Measurements from ENCODE around the gene NOL3. TPM values are rescaled to one million over a fixed set of nuclear protein-coding genes. Genes with fewer than 3 reads are reported as not detected.
A peak's percentile ranks its signal among the peaks of the same experiment; 100 is the strongest.

Gene NOL3
- total and polyA plus RNA-seq, 9 donors: 14.7 to 44.7 (median 22.1) TPM

- no peak for DNase-seq
- Histone ChIP-seq H3K4me1 (ENCODE audit: control insufficient read depth, insufficient read depth, low read length) (peaks cover 7% of the 10 kb centered on the region), H3K9me3 (replicated peaks; ENCODE audit: control insufficient read depth, low read depth, low read length) (no peaks in the 10 kb centered on the region), H3K36me3 (ENCODE audit: control insufficient read depth, insufficient read depth, low read length) (peaks cover 11% of the 10 kb centered on the region), H3K4me3 (ENCODE audit: low read length) (no peak overlapping the region), H3K27ac (ENCODE audit: low read length) (no peak overlapping the region), H3K27me3 (ENCODE audit: control insufficient read depth, insufficient read depth, low read length) (no peaks in the 10 kb centered on the region)
- 64% methylated on average over 5 of the region's 5 CpGs for WGBS (ENCODE audit: insufficient coverage)
These were observed 45.4 kb downstream of the NOL3 start for GRCh38 chr16:67215706-67216105.

DNA sequence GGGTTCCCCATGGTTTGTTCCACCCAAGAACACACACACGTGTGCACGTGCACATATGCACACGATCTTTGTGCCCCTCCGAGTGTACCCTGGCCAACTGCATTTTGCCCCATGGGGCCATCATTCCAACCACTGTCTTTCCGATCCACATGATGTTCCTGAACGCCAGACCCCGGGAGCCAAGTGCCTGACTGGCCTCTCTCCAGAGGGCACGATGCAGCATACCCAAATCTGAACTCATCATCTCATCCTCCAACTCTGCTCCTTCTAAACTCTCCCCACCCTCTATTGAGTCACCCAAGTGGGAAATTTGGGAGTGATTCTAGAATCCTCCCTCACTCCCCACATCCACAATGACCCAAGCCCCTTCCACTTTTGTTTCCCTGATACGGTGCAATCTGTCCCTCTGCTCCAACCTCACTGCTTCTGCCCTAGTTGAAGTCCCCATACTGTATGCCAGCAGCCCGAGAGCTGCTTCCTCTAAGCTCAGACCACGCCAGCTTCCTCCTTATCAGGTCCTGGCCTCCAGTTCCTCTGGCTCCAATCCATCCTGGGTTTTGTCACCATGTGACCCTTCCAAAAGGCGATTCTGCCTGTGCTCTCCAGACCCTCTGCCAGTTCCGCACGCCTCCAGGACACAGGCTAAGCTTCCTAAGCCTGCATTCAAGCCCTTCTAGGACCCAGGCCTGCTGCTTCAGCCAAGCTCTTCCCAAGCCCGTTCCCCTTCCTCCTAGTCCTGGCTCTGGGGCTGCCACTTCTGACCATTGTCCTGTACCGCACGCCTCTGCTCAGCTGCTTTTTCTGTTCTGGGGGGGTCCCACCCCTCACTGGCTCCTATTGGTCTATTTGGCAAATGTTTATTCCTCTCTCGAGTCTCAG is 46.5 kb downstream of the NOL3 start:
- Histone ChIP-seq H3K4me1 (ENCODE audit: control insufficient read depth, insufficient read depth, low read length) (peaks cover 7% of the 10 kb centered on the region), H3K27me3 (ENCODE audit: control insufficient read depth, insufficient read depth, low read length) (no peaks in the 10 kb centered on the region), H3K27ac (ENCODE audit: low read length) (no peak overlapping the region), H3K9me3 (replicated peaks; ENCODE audit: control insufficient read depth, low read depth, low read length) (no peaks in the 10 kb centered on the region), H3K4me3 (ENCODE audit: low read length) (no peak overlapping the region), H3K36me3 (ENCODE audit: control insufficient read depth, insufficient read depth, low read length) (peaks cover 6% of the 10 kb centered on the region)
- peak; percentile 42 for DNase-seq
- WGBS (ENCODE audit: insufficient coverage): 72% methylated on average over 15 of the region's 18 CpGs

DNA sequence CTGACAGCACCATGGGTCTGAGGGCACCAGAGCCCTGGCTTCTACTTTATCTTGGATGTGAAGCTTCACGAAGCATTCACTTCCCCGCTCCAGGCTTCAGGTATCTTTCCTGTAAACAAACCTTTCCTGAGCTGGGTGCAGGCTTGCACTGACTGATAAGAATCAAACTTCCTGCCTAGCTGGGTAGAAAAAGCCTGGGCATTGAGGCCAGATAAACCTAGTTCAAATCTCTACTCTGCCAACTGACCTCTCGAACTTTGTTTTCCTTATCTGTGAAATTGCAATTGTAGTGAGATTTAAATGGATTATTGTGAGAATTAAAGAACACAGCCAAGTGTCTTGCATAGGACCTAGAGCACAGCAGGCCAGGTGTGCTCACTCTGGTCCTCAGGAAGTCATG is 53.7 kb downstream of the NOL3 start:
- WGBS (ENCODE audit: insufficient coverage): 79% methylated on average over 2 of the region's 3 CpGs
- H3K9me3 ChIP-seq (replicated peaks; ENCODE audit: control insufficient read depth, low read depth, low read length): no peaks in the 10 kb centered on the region
- no peak overlapping the region for H3K4me3 ChIP-seq (ENCODE audit: low read length)
- no peak for DNase-seq
- no peak overlapping the region for H3K27ac ChIP-seq (ENCODE audit: low read length)
- H3K36me3 ChIP-seq (ENCODE audit: control insufficient read depth, insufficient read depth, low read length): peaks cover 12% of the 10 kb centered on the region
- H3K27me3 ChIP-seq (ENCODE audit: control insufficient read depth, insufficient read depth, low read length): no peaks in the 10 kb centered on the region
- H3K4me1 ChIP-seq (ENCODE audit: control insufficient read depth, insufficient read depth, low read length): peaks cover 23% of the 10 kb centered on the region

Other genes starting within 250 kb of the NOL3 start
- 7.3 TPM for gene RRAD, start 245.0 kb upstream of the NOL3 start, total RNA-seq
- gene RRAD, start 245.0 kb upstream of the NOL3 start, polyA plus RNA-seq (ENCODE audit: insufficient read depth in 1 of 8, insufficient read length in 8 of 8, low replicate concordance in 1 of 8): 10 to 100 TPM in 3 of 8 donors, 1 to 10 TPM in 5; 6.0 to 10.7 (median 9.1) TPM
- gene CIAO2B, start 236.1 kb upstream of the NOL3 start, total RNA-seq: 115 TPM
- 100 to 1,000 TPM in 1 of 8 donors, 10 to 100 TPM in 7; 89.1 to 111 (median 94.2) TPM for gene CIAO2B, start 236.1 kb upstream of the NOL3 start, polyA plus RNA-seq (ENCODE audit: insufficient read depth in 1 of 8, insufficient read length in 8 of 8, low replicate concordance in 1 of 8)
- 26.1 TPM for gene CES2, start 235.0 kb upstream of the NOL3 start, total RNA-seq
- gene CES2, start 235.0 kb upstream of the NOL3 start, polyA plus RNA-seq (ENCODE audit: insufficient read depth in 1 of 8, insufficient read length in 8 of 8, low replicate concordance in 1 of 8): 10 to 100 TPM; 27.2 to 36.2 (median 31.4) TPM
- 0.22 TPM for gene CES3, start 209.3 kb upstream of the NOL3 start, total RNA-seq
- gene CES3, start 209.3 kb upstream of the NOL3 start, polyA plus RNA-seq (ENCODE audit: insufficient read depth in 1 of 8, insufficient read length in 8 of 8, low replicate concordance in 1 of 8): 1 to 10 TPM in 1 of 8 donors, under 1 TPM in 7; 0.05 to 1.3 (median 0.34) TPM
- gene CES4A, start 181.9 kb upstream of the NOL3 start, total RNA-seq: 2.4 TPM
- 1 to 10 TPM; 1.5 to 5.3 (median 3.2) TPM for gene CES4A, start 181.9 kb upstream of the NOL3 start, polyA plus RNA-seq (ENCODE audit: insufficient read depth in 1 of 8, insufficient read length in 8 of 8, low replicate concordance in 1 of 8)
- 40.7 TPM for gene CBFB, start 141.4 kb upstream of the NOL3 start, total RNA-seq
- 10 to 100 TPM; 31.6 to 70.3 (median 42.3) TPM for gene CBFB, start 141.4 kb upstream of the NOL3 start, polyA plus RNA-seq (ENCODE audit: insufficient read depth in 1 of 8, insufficient read length in 8 of 8, low replicate concordance in 1 of 8)
- gene PHAF1, start 60.6 kb upstream of the NOL3 start, total RNA-seq: 12.9 TPM
- 10 to 100 TPM; 16.2 to 22.2 (median 18.1) TPM for gene PHAF1, start 60.6 kb upstream of the NOL3 start, polyA plus RNA-seq (ENCODE audit: insufficient read depth in 1 of 8, insufficient read length in 8 of 8, low replicate concordance in 1 of 8)
- gene B3GNT9, start 19.5 kb upstream of the NOL3 start, total RNA-seq: 15.6 TPM
- 10 to 100 TPM in 6 of 8 donors, 1 to 10 TPM in 2; 7.7 to 18.8 (median 12.3) TPM for gene B3GNT9, start 19.5 kb upstream of the NOL3 start, polyA plus RNA-seq (ENCODE audit: insufficient read depth in 1 of 8, insufficient read length in 8 of 8, low replicate concordance in 1 of 8)
- gene TRADD, start 10.6 kb upstream of the NOL3 start, total RNA-seq: 4.7 TPM
- gene TRADD, start 10.6 kb upstream of the NOL3 start, polyA plus RNA-seq (ENCODE audit: insufficient read depth in 1 of 8, insufficient read length in 8 of 8, low replicate concordance in 1 of 8): 1 to 10 TPM; 3.7 to 4.9 (median 4.2) TPM
- 2.1 TPM for gene FBXL8, start 10.6 kb upstream of the NOL3 start, total RNA-seq
- gene FBXL8, start 10.6 kb upstream of the NOL3 start, polyA plus RNA-seq (ENCODE audit: insufficient read depth in 1 of 8, insufficient read length in 8 of 8, low replicate concordance in 1 of 8): 1 to 10 TPM; 1.2 to 3.1 (median 2.2) TPM
- 3.0 TPM for gene HSF4, start 5.8 kb upstream of the NOL3 start, total RNA-seq
- 1 to 10 TPM; 2.1 to 4.7 (median 3.5) TPM for gene HSF4, start 5.8 kb upstream of the NOL3 start, polyA plus RNA-seq (ENCODE audit: insufficient read depth in 1 of 8, insufficient read length in 8 of 8, low replicate concordance in 1 of 8)
- gene MATCAP1, start 13.4 kb downstream of the NOL3 start, total RNA-seq: 8.6 TPM
- gene MATCAP1, start 13.4 kb downstream of the NOL3 start, polyA plus RNA-seq (ENCODE audit: insufficient read depth in 1 of 8, insufficient read length in 8 of 8, low replicate concordance in 1 of 8): 10 to 100 TPM; 13.3 to 25.9 (median 21.1) TPM
- 7.6 TPM for gene EXOC3L1, start 19.6 kb downstream of the NOL3 start, total RNA-seq
- 10 to 100 TPM in 5 of 8 donors, 1 to 10 TPM in 3; 7.6 to 15.5 (median 11.5) TPM for gene EXOC3L1, start 19.6 kb downstream of the NOL3 start, polyA plus RNA-seq (ENCODE audit: insufficient read depth in 1 of 8, insufficient read length in 8 of 8, low replicate concordance in 1 of 8)
- 28.1 TPM for gene E2F4, start 21.6 kb downstream of the NOL3 start, total RNA-seq
- 10 to 100 TPM; 41.8 to 51.1 (median 46.7) TPM for gene E2F4, start 21.6 kb downstream of the NOL3 start, polyA plus RNA-seq (ENCODE audit: insufficient read depth in 1 of 8, insufficient read length in 8 of 8, low replicate concordance in 1 of 8)
- 0.80 TPM for gene ELMO3, start 28.6 kb downstream of the NOL3 start, total RNA-seq
- gene ELMO3, start 28.6 kb downstream of the NOL3 start, polyA plus RNA-seq (ENCODE audit: insufficient read depth in 1 of 8, insufficient read length in 8 of 8, low replicate concordance in 1 of 8): 1 to 10 TPM in 6 of 8 donors, under 1 TPM in 2; 0.68 to 3.3 (median 1.4) TPM
- gene TMEM208, start 56.6 kb downstream of the NOL3 start, total RNA-seq: 22.3 TPM
- gene TMEM208, start 56.6 kb downstream of the NOL3 start, polyA plus RNA-seq (ENCODE audit: insufficient read depth in 1 of 8, insufficient read length in 8 of 8, low replicate concordance in 1 of 8): 10 to 100 TPM; 17.5 to 27.1 (median 22.1) TPM
- gene FHOD1, start 76.9 kb downstream of the NOL3 start, total RNA-seq: 9.7 TPM
- 10 to 100 TPM; 14.6 to 31.1 (median 21.8) TPM for gene FHOD1, start 76.9 kb downstream of the NOL3 start, polyA plus RNA-seq (ENCODE audit: insufficient read depth in 1 of 8, insufficient read length in 8 of 8, low replicate concordance in 1 of 8)
- 0.40 TPM for gene SLC9A5, start 78.4 kb downstream of the NOL3 start, total RNA-seq
- gene SLC9A5, start 78.4 kb downstream of the NOL3 start, polyA plus RNA-seq (ENCODE audit: insufficient read depth in 1 of 8, insufficient read length in 8 of 8, low replicate concordance in 1 of 8): 1 to 10 TPM in 5 of 8 donors, under 1 TPM in 3; 0.71 to 1.8 (median 1.1) TPM
- gene PLEKHG4, start 109.0 kb downstream of the NOL3 start, total RNA-seq: 13.2 TPM
- gene PLEKHG4, start 109.0 kb downstream of the NOL3 start, polyA plus RNA-seq (ENCODE audit: insufficient read depth in 1 of 8, insufficient read length in 8 of 8, low replicate concordance in 1 of 8): 10 to 100 TPM in 4 of 8 donors, 1 to 10 TPM in 4; 7.6 to 12.8 (median 10.1) TPM
- gene KCTD19, start 156.2 kb downstream of the NOL3 start, total RNA-seq: 0.04 TPM
- under 1 TPM; 0.09 to 0.44 (median 0.24) TPM for gene KCTD19, start 156.2 kb downstream of the NOL3 start, polyA plus RNA-seq (ENCODE audit: insufficient read depth in 1 of 8, insufficient read length in 8 of 8, low replicate concordance in 1 of 8)
- 0.22 TPM for gene LRRC36, start 156.3 kb downstream of the NOL3 start, total RNA-seq
- 1 to 10 TPM in 1 of 8 donors, under 1 TPM in 6, not detected in 1; 0.21 to 2.4 (median 0.42) TPM for gene LRRC36, start 156.3 kb downstream of the NOL3 start, polyA plus RNA-seq (ENCODE audit: insufficient read depth in 1 of 8, insufficient read length in 8 of 8, low replicate concordance in 1 of 8)
- 230 TPM for gene TPPP3, start 223.0 kb downstream of the NOL3 start, total RNA-seq
- gene TPPP3, start 223.0 kb downstream of the NOL3 start, polyA plus RNA-seq (ENCODE audit: insufficient read depth in 1 of 8, insufficient read length in 8 of 8, low replicate concordance in 1 of 8): 100 to 1,000 TPM; 387 to 805 (median 592) TPM
- 20.4 TPM for gene ZDHHC1, start 245.9 kb downstream of the NOL3 start, total RNA-seq
- gene ZDHHC1, start 245.9 kb downstream of the NOL3 start, polyA plus RNA-seq (ENCODE audit: insufficient read depth in 1 of 8, insufficient read length in 8 of 8, low replicate concordance in 1 of 8): 10 to 100 TPM; 19.7 to 42.4 (median 26.0) TPM